Activated CD8-positive, alpha-beta T cell treated with anti-CD3 and anti-CD28 coated beads for 36 hours (primary cell): ENCODE measurements around the gene RBP5. TPM values are rescaled to one million over a fixed set of nuclear protein-coding genes. Genes with fewer than 3 reads are reported as not detected.

Source experiments
- ATAC-seq: fragments of 200-7000 bp; cut with Tn5 transposase; one replicate; pipeline ENCODE4 v1.10.0; 2021; ENCODE audit warnings: mild to moderate bottlenecking, moderate library complexity
- CTCF ChIA-PET: fragments of 350-600 bp; sonication (Branson Sonifier 250); formaldehyde crosslinking; loops from one replicate; lab custom pipeline; 2021; ENCODE audit warnings: antibody characterized with exemption; lab: Charles Lee
- POLR2A ChIA-PET: fragments of 350-600 bp; sonication (Branson Sonifier 250); formaldehyde crosslinking; loops from one replicate; lab custom pipeline; 2021; ENCODE audit warnings: antibody characterized with exemption; lab: Charles Lee
- DNase-seq: peaks from one replicate; pipeline ENCODE4 v3.0.0-alpha.2; 2020
- H3K27ac Mint-ChIP-seq: one replicate; pipeline ENCODE4 v1.8.0; 2021; ENCODE audit warnings: mild to moderate bottlenecking, mixed read lengths
- H3K27me3 Mint-ChIP-seq: one replicate; pipeline ENCODE4 v1.8.0; 2021; ENCODE audit warnings: mixed read lengths
- H3K36me3 Mint-ChIP-seq: one replicate; pipeline ENCODE4 v1.8.0; 2021; ENCODE audit warnings: low read depth, mixed read lengths
- H3K4me1 Mint-ChIP-seq: one replicate; pipeline ENCODE4 v1.8.0; 2021; ENCODE audit warnings: low read depth, mixed read lengths
- H3K4me3 Mint-ChIP-seq: one replicate; pipeline ENCODE4 v1.8.0; 2021; ENCODE audit warnings: mild to moderate bottlenecking, moderate library complexity, mixed read lengths
- H3K9me3 Mint-ChIP-seq: one replicate; pipeline ENCODE4 v1.8.0; 2021; ENCODE audit warnings: mixed read lengths
- intact Hi-C: fragments of 100-400 bp; cut with micrococcal nuclease; formaldehyde crosslinking; loops from one replicate; pipeline ENCODE4 v1.10.0; 2022
- total RNA-seq, 2 experiments: library from RNA; stranded (reverse); gene quantifications; one replicate each; pipeline ENCODE4 v1.2.3, GENCODE V29; 2021
- TF ChIP-seq, protein P1 (sequence below): fragments of 200-600 bp; IDR thresholded peaks from one replicate; pipeline ENCODE4 v1.8.0; 2022; ENCODE audit warnings: antibody characterized with exemption, mild to moderate bottlenecking

Gene RBP5
- total RNA-seq, 2 experiments from 2014 or later, result not detected

GRCh38 chr12:7143564-7143963, 14.9 kb upstream of the RBP5 start:
- intact Hi-C loops, result loop anchor here (5.0 kb wide), 1 partner anchor 44 kb away; the partner anchor contains the start of gene PEX5
- CTCF ChIA-PET, result interaction anchor here (0.9 to 2.7 kb wide), 6 partner anchors 8 to 51 kb away, joined by 3 to 26 read pairs (median 8); no protein-coding TSS in a partner anchor
- Mint-ChIP-seq H3K27me3 (no peaks in the 10 kb centered on the region), H3K36me3 (peaks cover 15% of the 10 kb centered on the region), H3K4me3 (no peak overlapping the region), H3K4me1 (no peaks in the 10 kb centered on the region), H3K27ac (no peak overlapping the region), H3K9me3 (no peaks in the 10 kb centered on the region)
- ATAC-seq, result no peak
- TF ChIP-seq, protein P1, sequence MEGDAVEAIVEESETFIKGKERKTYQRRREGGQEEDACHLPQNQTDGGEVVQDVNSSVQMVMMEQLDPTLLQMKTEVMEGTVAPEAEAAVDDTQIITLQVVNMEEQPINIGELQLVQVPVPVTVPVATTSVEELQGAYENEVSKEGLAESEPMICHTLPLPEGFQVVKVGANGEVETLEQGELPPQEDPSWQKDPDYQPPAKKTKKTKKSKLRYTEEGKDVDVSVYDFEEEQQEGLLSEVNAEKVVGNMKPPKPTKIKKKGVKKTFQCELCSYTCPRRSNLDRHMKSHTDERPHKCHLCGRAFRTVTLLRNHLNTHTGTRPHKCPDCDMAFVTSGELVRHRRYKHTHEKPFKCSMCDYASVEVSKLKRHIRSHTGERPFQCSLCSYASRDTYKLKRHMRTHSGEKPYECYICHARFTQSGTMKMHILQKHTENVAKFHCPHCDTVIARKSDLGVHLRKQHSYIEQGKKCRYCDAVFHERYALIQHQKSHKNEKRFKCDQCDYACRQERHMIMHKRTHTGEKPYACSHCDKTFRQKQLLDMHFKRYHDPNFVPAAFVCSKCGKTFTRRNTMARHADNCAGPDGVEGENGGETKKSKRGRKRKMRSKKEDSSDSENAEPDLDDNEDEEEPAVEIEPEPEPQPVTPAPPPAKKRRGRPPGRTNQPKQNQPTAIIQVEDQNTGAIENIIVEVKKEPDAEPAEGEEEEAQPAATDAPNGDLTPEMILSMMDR, result no peak
- no peak for DNase-seq
- POLR2A ChIA-PET, result no interaction called here

DNA sequence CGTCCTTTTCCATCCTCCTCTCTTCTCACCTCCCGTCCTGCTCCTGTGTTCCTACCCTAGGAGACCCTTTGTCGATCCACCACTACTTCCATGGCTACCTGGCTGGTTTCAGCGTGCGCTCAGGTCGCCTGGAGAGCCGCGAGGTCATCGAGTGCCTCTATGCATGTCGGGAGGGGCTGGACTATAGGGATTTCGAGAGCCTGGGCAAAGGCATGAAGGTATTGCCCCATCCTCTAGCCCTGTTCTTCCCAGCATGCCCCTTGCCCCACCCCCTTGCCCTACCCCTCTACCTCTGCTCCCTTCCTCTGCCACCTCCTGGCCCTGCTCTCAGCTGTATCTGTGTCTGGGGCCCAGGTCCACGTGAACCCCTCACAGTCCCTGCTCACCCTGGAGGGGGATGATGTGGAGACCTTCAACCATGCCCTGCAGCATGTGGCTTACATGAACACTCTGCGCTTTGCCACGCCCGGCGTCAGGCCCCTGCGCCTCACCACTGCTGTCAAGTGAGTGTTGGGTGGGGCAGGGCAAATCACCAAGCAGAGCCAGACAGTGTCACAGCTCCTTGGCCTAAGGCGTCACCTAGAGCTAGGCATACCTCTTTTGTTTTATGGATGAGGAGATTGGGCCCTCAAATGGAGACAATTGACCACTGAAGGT, 14.2 kb upstream of the RBP5 start:
- DNase-seq (no peak), ATAC-seq (no peak)
- ChIA-PET CTCF (interaction anchor here (0.9 to 2.8 kb wide), 12 partner anchors 8 to 137 kb away, joined by 3 to 26 read pairs (median 4); no protein-coding TSS in a partner anchor), POLR2A (no interaction called here)
- H3K36me3 Mint-ChIP-seq, result peaks cover 18% of the 10 kb centered on the region
- no peaks in the 10 kb centered on the region for H3K9me3 Mint-ChIP-seq
- no peaks in the 10 kb centered on the region for H3K27me3 Mint-ChIP-seq
- no peak overlapping the region for H3K27ac Mint-ChIP-seq
- intact Hi-C loops, result loop anchor here (5.0 kb wide), 1 partner anchor 44 kb away; the partner anchor contains the start of gene PEX5
- TF ChIP-seq, protein P1, result no peak
- no peaks in the 10 kb centered on the region for H3K4me1 Mint-ChIP-seq
- H3K4me3 Mint-ChIP-seq, result no peak overlapping the region

GRCh38 chr12:7142056-7142644, 13.5 kb upstream of the RBP5 start:
- TF ChIP-seq, protein P1, result peak; percentile 61
- Mint-ChIP-seq H3K4me1 (no peaks in the 10 kb centered on the region), H3K9me3 (no peaks in the 10 kb centered on the region), H3K36me3 (peaks cover 20% of the 10 kb centered on the region), H3K27me3 (no peaks in the 10 kb centered on the region), H3K4me3 (no peak overlapping the region), H3K27ac (no peak overlapping the region)
- ATAC-seq (peak; percentile 90), DNase-seq (peak; percentile 71)
- intact Hi-C loops, result loop anchor here (5.0 kb wide), 1 partner anchor 45 kb away; the partner anchor contains the start of gene PEX5
- CTCF ChIA-PET, result interaction anchor here (0.9 to 2.8 kb wide), 10 partner anchors 9 to 137 kb away, joined by 3 to 10 read pairs (median 4); no protein-coding TSS in a partner anchor
- POLR2A ChIA-PET, result interaction anchor here (0.6 to 1.1 kb wide), 2 partner anchors 11 to 833 kb away, joined by 3 to 4 read pairs; no protein-coding TSS in a partner anchor

- no peak for DNase-seq
- ChIA-PET CTCF (interaction anchor here (0.9 to 2.8 kb wide), 14 partner anchors 9 to 136 kb away, joined by 3 to 10 read pairs (median 4); no protein-coding TSS in a partner anchor), POLR2A (interaction anchor here (0.6 to 1.1 kb wide), 2 partner anchors 12 to 834 kb away, joined by 3 to 4 read pairs; no protein-coding TSS in a partner anchor)
- no peak overlapping the region for H3K27ac Mint-ChIP-seq
- H3K36me3 Mint-ChIP-seq, result peaks cover 19% of the 10 kb centered on the region
- TF ChIP-seq, protein P1, result no peak
- intact Hi-C loops, result loop anchor here (5.0 kb wide), 1 partner anchor 46 kb away; the partner anchor contains the start of gene PEX5
- no peak overlapping the region for H3K4me3 Mint-ChIP-seq
- no peaks in the 10 kb centered on the region for H3K4me1 Mint-ChIP-seq
- no peaks in the 10 kb centered on the region for H3K9me3 Mint-ChIP-seq
- H3K27me3 Mint-ChIP-seq, result no peaks in the 10 kb centered on the region
- ATAC-seq, result no peak
These were observed 12.8 kb upstream of the RBP5 start for GRCh38 chr12:7141351-7142005.
